CD14-positive monocyte (primary cell): Measurements from ENCODE around the gene CAPN1. TPM values are rescaled to one million over a fixed set of nuclear protein-coding genes. Genes with fewer than 3 reads are reported as not detected.

Experiments
- DNase-seq, 3 donors: peaks; one replicate each; pipeline ENCODE4 v3.0.0-alpha.2; 2011 to 2022
- H2AFZ ChIP-seq: 2 replicates; pipeline ENCODE4 v1.6.0; 2012; ENCODE audit warnings: mild to moderate bottlenecking, low read depth, low read length, inconsistent platforms; ENCODE audit not compliant: insufficient read depth, poor library complexity, severe bottlenecking
- H3K27ac ChIP-seq, 2 donors: 1 replicate in 1 of 2; 2 replicates in 1 of 2; pipeline ENCODE4 v1.5.1; 2012 to 2013; ENCODE audit warnings: low read length in 2 of 2, control low read depth in 1 of 2, inconsistent platforms in 1 of 2, low read depth in 1 of 2, mild to moderate bottlenecking in 1 of 2
- H3K27me3 ChIP-seq, 2 donors: one replicate each; pipeline versions ENCODE4 v1.6.0 to v1.6.1; 2011 to 2013; ENCODE audit warnings: low read length in 2 of 2; ENCODE audit not compliant: control insufficient read depth in 2 of 2, insufficient read depth in 2 of 2
- H3K36me3 ChIP-seq, 2 donors: replicated peaks in 1 of 2; 1 replicate in 1 of 2; 2 replicates in 1 of 2; pipeline versions ENCODE4 v1.5.1 to v1.6.1; 2012 to 2013; ENCODE audit warnings: low read length in 2 of 2, control low read depth in 1 of 2, inconsistent platforms in 1 of 2, mild to moderate bottlenecking in 1 of 2; ENCODE audit not compliant: insufficient read depth in 2 of 2, control insufficient read depth in 1 of 2
- H3K4me1 ChIP-seq, 2 donors: 1 replicate in 1 of 2; 2 replicates in 1 of 2; pipeline versions ENCODE4 v1.5.1 to v1.6.1; 2012 to 2013; ENCODE audit warnings: low read length in 2 of 2, control low read depth in 1 of 2, inconsistent platforms in 1 of 2, mild to moderate bottlenecking in 1 of 2, moderate library complexity in 1 of 2; ENCODE audit not compliant: insufficient read depth in 2 of 2, control insufficient read depth in 1 of 2
- H3K4me2 ChIP-seq: replicated peaks from 2 replicates; pipeline ENCODE3; 2012; ENCODE audit warnings: low read length, moderate library complexity, mild to moderate bottlenecking; ENCODE audit not compliant: poor library complexity, severe bottlenecking; ENCODE audit errors: extremely low read depth
- H3K4me3 ChIP-seq, 3 experiments: fragments of 200-600 bp in 1 of 3; sonication (generic) in 1 of 3; replicated peaks in 1 of 3; 1 replicate in 2 of 3; 2 replicates in 1 of 3; pipeline ENCODE4 v1.5.1; 2011 to 2013; ENCODE audit warnings: low read length in 3 of 3, mild to moderate bottlenecking in 3 of 3, control low read depth in 2 of 3, low read depth in 2 of 3, inconsistent platforms in 1 of 3, moderate library complexity in 1 of 3
- H3K79me2 ChIP-seq: 2 replicates; pipeline ENCODE4 v1.6.0; 2012; ENCODE audit warnings: mild to moderate bottlenecking, control low read depth, inconsistent platforms, low read length, moderate library complexity; ENCODE audit not compliant: insufficient read depth
- H3K9ac ChIP-seq: 2 replicates; pipeline ENCODE4 v1.6.0; 2017; ENCODE audit warnings: low read length, mild to moderate bottlenecking; ENCODE audit not compliant: insufficient read depth, poor library complexity, severe bottlenecking
- H3K9me3 ChIP-seq, 2 donors: replicated peaks in 1 of 2; 1 replicate in 1 of 2; 2 replicates in 1 of 2; pipeline versions ENCODE4 v1.5.1 to v1.6.1; 2012 to 2013; ENCODE audit warnings: low read length in 2 of 2, control low read depth in 1 of 2; ENCODE audit not compliant: control insufficient read depth in 1 of 2, insufficient read depth in 1 of 2
- H4K20me1 ChIP-seq: 2 replicates; pipeline ENCODE4 v1.6.0; 2012; ENCODE audit warnings: mild to moderate bottlenecking, low read length, control low read depth, moderate library complexity; ENCODE audit not compliant: insufficient read depth
- H3K27ac Mint-ChIP-seq, 7 donors: one replicate each; pipeline ENCODE4 v1.8.0; 2020; ENCODE audit warnings: mild to moderate bottlenecking in 7 of 7, mixed read lengths in 7 of 7, moderate library complexity in 6 of 7, inconsistent platforms in 2 of 7
- H3K27me3 Mint-ChIP-seq, 3 donors: one replicate each; pipeline ENCODE4 v1.8.0; 2021 to 2022; ENCODE audit warnings: low read depth in 3 of 3, mild to moderate bottlenecking in 3 of 3, mixed read lengths in 3 of 3, moderate library complexity in 3 of 3, inconsistent platforms in 1 of 3
- H3K36me3 Mint-ChIP-seq, 2 donors: one replicate each; pipeline ENCODE4 v1.8.0; 2020; ENCODE audit warnings: mixed read lengths in 2 of 2, inconsistent platforms in 1 of 2, mild to moderate bottlenecking in 1 of 2
- H3K4me1 Mint-ChIP-seq: one replicate; pipeline ENCODE4 v1.8.0; 2020; ENCODE audit warnings: mild to moderate bottlenecking, mixed read lengths
- H3K4me3 Mint-ChIP-seq, 2 donors: one replicate each; pipeline ENCODE4 v1.8.0; 2020; ENCODE audit warnings: mild to moderate bottlenecking in 2 of 2, mixed read lengths in 2 of 2, moderate library complexity in 1 of 2
- H3K9me3 Mint-ChIP-seq, 7 donors: one replicate each; pipeline ENCODE4 v1.8.0; 2020 to 2022; ENCODE audit warnings: mixed read lengths in 7 of 7, mild to moderate bottlenecking in 6 of 7, moderate library complexity in 6 of 7, inconsistent platforms in 2 of 7
- CTCF ChIP-seq: fragments of 200-600 bp; IDR thresholded peaks from one replicate; pipeline ENCODE4 v1.8.0; 2022; ENCODE audit warnings: antibody characterized with exemption, mild to moderate bottlenecking
- WGBS: methylation state at CpG from one replicate; pipeline ENCODE4 v1.1.5; 2013; ENCODE audit warnings: missing lambda C conversion rate; ENCODE audit not compliant: insufficient coverage; 5-methylcytosine and 5-hydroxymethylcytosine counted together
- intact Hi-C, 2 donors: fragments of 100-400 bp; cut with micrococcal nuclease; formaldehyde crosslinking; loops; one replicate each; pipeline versions ENCODE4 v1.15.0 to v1.15.1; 2023
- polyA plus RNA-seq, 3 donors: library from polyadenylated mRNA; depleted of rRNA in 1 of 3; unstranded in 2 of 3; stranded (reverse) in 1 of 3; fragments of 300-500 nt in 2 of 3; fragments of >200 nt in 1 of 3; fragmentation: Illumina TruSeq in 2 of 3; gene quantifications; 1 replicate in 2 of 3; 2 replicates in 1 of 3; pipeline ENCODE4 v1.2.3, GENCODE V29; 2012 to 2021

The CAPN1 gene
- polyA plus RNA-seq, 3 donors, result 128 to 140 (median 129) TPM

DNA sequence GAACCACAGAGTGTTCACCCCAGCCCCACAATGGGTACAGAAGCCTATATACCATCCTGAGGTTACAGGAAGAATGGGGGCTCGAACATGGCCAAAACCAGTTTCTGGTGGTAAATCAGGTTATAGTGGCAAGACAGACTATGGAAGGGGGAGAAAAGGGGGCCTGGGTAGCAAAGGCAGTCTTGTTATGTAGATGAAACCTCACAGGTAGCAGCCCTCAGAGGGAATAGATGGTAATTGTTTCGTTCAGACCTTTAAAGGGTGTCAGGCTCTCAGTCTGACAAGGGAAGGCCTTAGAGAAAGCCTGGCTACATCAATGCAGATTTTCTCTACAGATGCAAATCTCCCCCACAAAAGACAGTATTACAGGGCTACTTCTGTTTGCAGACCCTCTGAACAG is 3.4 kb downstream of the CAPN1 start:
- H3K4me1 ChIP-seq, result peaks cover 22 to 37% of the 10 kb centered on the region in 2 donors
- no peak overlapping the region for H2AFZ ChIP-seq
- DNase-seq, result no peak
- H3K27me3 ChIP-seq, result no peaks in the 10 kb centered on the region
- H3K9me3 ChIP-seq, result no peaks in the 10 kb centered on the region
- no peak overlapping the region for H3K27ac ChIP-seq
- no peak overlapping the region for H3K4me3 ChIP-seq
- no peak overlapping the region for H3K4me3 Mint-ChIP-seq
- no peaks in the 10 kb centered on the region for H3K9me3 Mint-ChIP-seq
- H3K36me3 Mint-ChIP-seq, result peaks cover 48 to 60% of the 10 kb centered on the region in 2 donors
- H3K27me3 Mint-ChIP-seq, result peaks cover 0 to 2% (median 0%) of the 10 kb centered on the region in 3 donors
- peaks cover 48% of the 10 kb centered on the region for H3K4me1 Mint-ChIP-seq
- no CpG with 5 or more reads among the region's 2 CpGs for WGBS
- no peak for TF ChIP-seq CTCF
- no peak overlapping the region for H3K9ac ChIP-seq
- intact Hi-C loops, result no loop called here
- peaks cover 44% of the 10 kb centered on the region for H3K79me2 ChIP-seq
- no peak overlapping the region for H3K4me2 ChIP-seq
- peaks cover 56% of the 10 kb centered on the region for H4K20me1 ChIP-seq
- peaks cover 49 to 66% of the 10 kb centered on the region in 2 donors for H3K36me3 ChIP-seq
- H3K27ac Mint-ChIP-seq, result peak overlapping the region in 1 of 7 donors; percentile 51

DNA sequence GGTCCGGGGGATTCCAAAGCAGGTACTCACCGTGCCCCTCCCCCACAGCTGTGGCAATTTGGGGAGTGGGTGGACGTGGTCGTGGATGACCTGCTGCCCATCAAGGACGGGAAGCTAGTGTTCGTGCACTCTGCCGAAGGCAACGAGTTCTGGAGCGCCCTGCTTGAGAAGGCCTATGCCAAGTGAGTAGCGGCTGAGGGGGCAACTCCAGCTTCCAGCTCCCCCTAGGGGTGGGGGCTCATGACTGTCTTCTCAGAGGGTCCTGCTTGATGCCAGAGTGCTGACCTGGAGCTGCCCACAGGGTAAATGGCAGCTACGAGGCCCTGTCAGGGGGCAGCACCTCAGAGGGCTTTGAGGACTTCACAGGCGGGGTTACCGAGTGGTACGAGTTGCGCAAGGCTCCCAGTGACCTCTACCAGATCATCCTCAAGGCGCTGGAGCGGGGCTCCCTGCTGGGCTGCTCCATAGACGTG is 4.2 kb downstream of the CAPN1 start:
- H3K79me2 ChIP-seq, result peaks cover 44% of the 10 kb centered on the region
- no peak for DNase-seq

More for the DNA sequence above, 4.2 kb downstream of the CAPN1 start:
- H3K27ac ChIP-seq, result no peak overlapping the region
- no peak overlapping the region for H3K9ac ChIP-seq
- no peaks in the 10 kb centered on the region for H3K9me3 ChIP-seq
- H3K4me1 ChIP-seq, result peaks cover 16 to 30% of the 10 kb centered on the region in 2 donors
- Mint-ChIP-seq H3K27ac (no peak overlapping the region), H3K9me3 (no peaks in the 10 kb centered on the region), H3K27me3 (peaks cover 0 to 2% (median 0%) of the 10 kb centered on the region in 3 donors), H3K4me1 (peaks cover 45% of the 10 kb centered on the region), H3K4me3 (no peak overlapping the region), H3K36me3 (peaks cover 56 to 67% of the 10 kb centered on the region in 2 donors)
- H3K27me3 ChIP-seq, result no peaks in the 10 kb centered on the region
- intact Hi-C loops, result no loop called here
- no peak overlapping the region for H3K4me2 ChIP-seq
- H2AFZ ChIP-seq, result no peak overlapping the region
- peaks cover 59% of the 10 kb centered on the region for H4K20me1 ChIP-seq
- peaks cover 54 to 74% of the 10 kb centered on the region in 2 donors for H3K36me3 ChIP-seq
- no peak overlapping the region for H3K4me3 ChIP-seq
- TF ChIP-seq CTCF, result no peak
- 86% methylated on average over 17 of the region's 18 CpGs for WGBS
